SK-N-MC (cell line): ENCODE data around the gene OTOF.

Experiments
- EZH2 ChIP-seq: fragments of 200-600 bp; sonication (generic); IDR thresholded peaks from one replicate; pipeline ENCODE4 v1.6.1; 2017; ENCODE audit warnings: antibody characterized with exemption
- POLR2AphosphoS5 ChIP-seq: IDR thresholded peaks from 2 replicates; pipeline ENCODE4 v1.6.1; 2012; ENCODE audit warnings: mild to moderate bottlenecking, low read depth, low read length, borderline replicate concordance

GRCh38 chr2:26500406-26500805, 22.5 kb upstream of the OTOF start:
- TF ChIP-seq POLR2AphosphoS5 (no peak), EZH2 (no peak)
